Measurements from ENCODE around the gene PEPD. TPM values are rescaled to one million over a fixed set of nuclear protein-coding genes. Genes with fewer than 3 reads are reported as not detected.

Gene PEPD
- total RNA-seq, 1 experiment from 2014 or later, result 40.5 TPM

- ChIA-PET CTCF (no interaction called here), RAD21 (ENCODE audit: low non-redundant PET in 1 of 2, low total read pairs in 2 of 2, uncharacterized antibody in 2 of 2, unreplicated experiment in 2 of 2) (no interaction called here), POLR2A (no interaction called here)
- Histone ChIP-seq H3K27ac (ENCODE audit: low read depth, low read length) (no peak overlapping the region), H2AFZ (ENCODE audit: low read depth, low read length, poor library complexity, severe bottlenecking) (no peak overlapping the region), H3K4me2 (ENCODE audit: low read length) (no peak overlapping the region), H3K9me2 (ENCODE audit: insufficient read depth) (no peaks in the 10 kb centered on the region), H3K4me1 (ENCODE audit: control insufficient read depth in 1 of 2, insufficient read depth in 2 of 2, low read length in 2 of 2) (no peaks in the 10 kb centered on the region), H4K20me1 (ENCODE audit: insufficient read depth) (no peaks in the 10 kb centered on the region), H3K36me3 (ENCODE audit: control insufficient read depth in 1 of 2, insufficient read depth in 2 of 2, low read length in 2 of 2) (no peaks in the 10 kb centered on the region), H3K79me2 (ENCODE audit: insufficient read depth, low read length) (no peaks in the 10 kb centered on the region), H3K9ac (ENCODE audit: low read length) (no peak overlapping the region), H3K9me3 (ENCODE audit: control insufficient read depth in 1 of 2, insufficient read depth in 1 of 2, low read depth in 1 of 2, low read length in 2 of 2) (no peaks in the 10 kb centered on the region), H3K27me3 (ENCODE audit: insufficient read depth, low read length) (no peaks in the 10 kb centered on the region), H3K4me3 (replicated peaks in 1 of 2; ENCODE audit: low read depth in 1 of 2, low read length in 2 of 2) (no peak overlapping the region)
- TF ChIP-seq YY1 (IDR thresholded peaks at IDR 0.05; ENCODE audit: extremely low read depth, insufficient replicate concordance, low read depth, low read length) (no peak), TCF7L2 (IDR thresholded peaks at IDR 0.05; ENCODE audit: borderline replicate concordance, extremely low read depth, insufficient read depth, insufficient read length) (no peak), EGR1 (IDR thresholded peaks at IDR 0.05; ENCODE audit: low read depth) (no peak), ZNF274 (IDR thresholded peaks at IDR 0.05; ENCODE audit: low read depth, low read length) (no peak), EZH2phosphoT487 (IDR thresholded peaks at IDR 0.05; ENCODE audit: borderline replicate concordance) (no peak), ATF3 (IDR thresholded peaks at IDR 0.05) (no peak), POLR2A (IDR thresholded peaks at IDR 0.05; ENCODE audit: borderline replicate concordance, extremely low read depth, insufficient read depth, insufficient read length) (no peak), CEBPB (IDR thresholded peaks at IDR 0.05; ENCODE audit: low read depth) (no peak), POLR2AphosphoS5 (IDR thresholded peaks at IDR 0.05; ENCODE audit: low read depth, low read length) (no peak), ZFX (IDR thresholded peaks at IDR 0.05) (no peak), ELF1 (IDR thresholded peaks at IDR 0.05; ENCODE audit: borderline replicate concordance, low read depth) (no peak), SP1 (IDR thresholded peaks at IDR 0.05; ENCODE audit: low read depth) (no peak), RAD21 (IDR thresholded peaks at IDR 0.05; ENCODE audit: low read depth) (no peak), ZBTB33 (IDR thresholded peaks at IDR 0.05; ENCODE audit: extremely low read depth, insufficient replicate concordance, low read length) (no peak), CBX3 (IDR thresholded peaks at IDR 0.05; ENCODE audit: low read depth) (no peak), REST (IDR thresholded peaks at IDR 0.05; ENCODE audit: low read depth) (no peak), MAX (IDR thresholded peaks at IDR 0.05) (no peak), CTCF (IDR thresholded peaks at IDR 0.05 in 2 of 3, conservative IDR thresholded peaks at IDR 0.05 in 1 of 3; ENCODE audit: borderline replicate concordance in 1 of 3, insufficient read depth in 1 of 3, low read depth in 2 of 3, low read length in 2 of 3) (no peak), SIN3A (IDR thresholded peaks at IDR 0.05; ENCODE audit: low read depth) (no peak)
- DNase-seq (ENCODE audit: low read depth, low spot score) (no peak), ATAC-seq (no peak)
- intact Hi-C loops (cut with micrococcal nuclease), result no loop called here
- BruUV-seq (replicated peaks), result no TSS peak
Observed at GRCh38 chr19:33456076-33456844, 65.3 kb downstream of the PEPD start.

All from HCT116 (cell line).